GM12878 (cell line): ENCODE results near the gene RPL18. TPM values are rescaled to one million over a fixed set of nuclear protein-coding genes. Genes with fewer than 3 reads are reported as not detected.

Experiments
- BHLHE40 ChIP-seq, 2 experiments: fragments of 450-650 bp in 1 of 2; IDR thresholded peaks; 2 replicates each; pipeline ENCODE4 v1.6.1; 2011 to 2017; ENCODE audit warnings: low read depth in 2 of 2, borderline replicate concordance in 1 of 2, improper control_type of control experiment in 1 of 2, low read length in 1 of 2, mild to moderate bottlenecking in 1 of 2
- BRCA1 ChIP-seq: IDR thresholded peaks from 2 replicates; pipeline ENCODE4 v1.6.1; 2011; ENCODE audit warnings: low read depth, low read length, improper control_type of control experiment
- CHD2 ChIP-seq: IDR thresholded peaks from 2 replicates; pipeline ENCODE4 v1.6.1; 2011; ENCODE audit warnings: low read depth, low read length, improper control_type of control experiment, borderline replicate concordance
- CREM ChIP-seq: IDR thresholded peaks from 2 replicates; pipeline ENCODE4 v1.6.1; 2014; ENCODE audit warnings: antibody characterized with exemption, low read depth
- EGR1 ChIP-seq, 2 experiments: IDR thresholded peaks; 1 replicate in 1 of 2; 2 replicates in 1 of 2; pipeline ENCODE4 v1.6.1; 2011 to 2012; ENCODE audit warnings: low read depth in 2 of 2, low read length in 2 of 2, borderline replicate concordance in 1 of 2, mild to moderate bottlenecking in 1 of 2, moderate library complexity in 1 of 2
- FOXM1 ChIP-seq: IDR thresholded peaks from 2 replicates; pipeline ENCODE4 v1.6.1; 2012; ENCODE audit warnings: low read depth, mild to moderate bottlenecking, inconsistent platforms, low read length, moderate library complexity
- GATAD2B ChIP-seq: fragments of 450-650 bp; conservative IDR thresholded peaks from 2 replicates; pipeline ENCODE4 v1.6.1; 2017; ENCODE audit warnings: low read depth, mild to moderate bottlenecking, moderate library complexity
- HDAC2 ChIP-seq: fragments of 200-600 bp; sonication (generic); IDR thresholded peaks from 2 replicates; pipeline ENCODE4 v1.6.1; 2017
- HSF1 ChIP-seq: fragments of 150-350 bp; IDR thresholded peaks from 2 replicates; pipeline ENCODE4 v1.6.1; 2014; ENCODE audit warnings: mild to moderate bottlenecking, low read depth, low read length
- JUND ChIP-seq: IDR thresholded peaks from 2 replicates; pipeline ENCODE4 v1.6.1; 2012; ENCODE audit warnings: low read depth, mild to moderate bottlenecking, low read length, improper control_type of control experiment, moderate library complexity
- KAT2A ChIP-seq: conservative IDR thresholded peaks from 2 replicates; pipeline ENCODE4 v1.6.1; 2011; ENCODE audit warnings: low read depth, low read length; ENCODE audit not compliant: control insufficient read depth
- MXI1 ChIP-seq: fragments of 150-350 bp; IDR thresholded peaks from 2 replicates; pipeline ENCODE4 v1.6.1; 2011; ENCODE audit warnings: low read depth, mild to moderate bottlenecking, inconsistent platforms, low read length, improper control_type of control experiment
- NFYA ChIP-seq: IDR thresholded peaks from 2 replicates; pipeline ENCODE4 v1.6.1; 2011; ENCODE audit warnings: low read depth, mild to moderate bottlenecking, low read length, improper control_type of control experiment, borderline replicate concordance
- NR2C1 ChIP-seq: fragments of 450-650 bp; IDR thresholded peaks from 2 replicates; pipeline ENCODE4 v1.6.1; 2017; ENCODE audit warnings: antibody characterized with exemption, mild to moderate bottlenecking, moderate library complexity
- NR2C2 ChIP-seq: IDR thresholded peaks from 2 replicates; pipeline ENCODE4 v1.6.1; 2011; ENCODE audit warnings: borderline replicate concordance, low read depth; ENCODE audit not compliant: control insufficient read depth, insufficient read length
- RCOR1 ChIP-seq: conservative IDR thresholded peaks from 2 replicates; pipeline ENCODE4 v1.6.1; 2012; ENCODE audit warnings: low read depth, low read length, improper control_type of control experiment
- RUNX3 ChIP-seq: IDR thresholded peaks from 2 replicates; pipeline ENCODE4 v1.6.1; 2012; ENCODE audit warnings: low read length, inconsistent platforms
- SIN3A ChIP-seq: IDR thresholded peaks from 2 replicates; pipeline ENCODE4 v1.6.1; 2012; ENCODE audit warnings: low read depth, low read length, improper control_type of control experiment
- SKIL ChIP-seq: fragments of 450-650 bp; IDR thresholded peaks from 2 replicates; pipeline ENCODE4 v1.6.1; 2017; ENCODE audit warnings: mild to moderate bottlenecking, low read depth, inconsistent platforms; ENCODE audit not compliant: poor library complexity, severe bottlenecking
- SRF ChIP-seq, 2 experiments: IDR thresholded peaks; 2 replicates each; pipeline ENCODE4 v1.6.1; 2011; ENCODE audit warnings: low read depth in 2 of 2, low read length in 2 of 2, mild to moderate bottlenecking in 1 of 2, moderate library complexity in 1 of 2
- YBX1 ChIP-seq: fragments of 450-650 bp; IDR thresholded peaks from 2 replicates; pipeline ENCODE4 v1.6.1; 2016; ENCODE audit warnings: antibody characterized with exemption
- ZNF274 ChIP-seq: IDR thresholded peaks from one replicate; pipeline ENCODE4 v1.8.0; 2011; ENCODE audit not compliant: insufficient read length, insufficient read depth
- ZZZ3 ChIP-seq: IDR thresholded peaks from 2 replicates; pipeline ENCODE4 v1.6.1; 2011; ENCODE audit warnings: low read depth; ENCODE audit not compliant: control insufficient read depth, insufficient read length
- polyA plus RNA-seq, 11 experiments: library from polyadenylated mRNA; depleted of rRNA in 4 of 11; unstranded in 6 of 11; stranded (reverse) in 5 of 11; fragments of >200 nt; fragmentation: Nextera tagmentation in 4 of 11; fragmentation: Illumina TruSeq in 1 of 11; extraction: Ambion mirVana in 4 of 11; extraction: Trizol in 1 of 11; gene quantifications; 1 replicate in 1 of 11; 2 replicates in 10 of 11; pipeline versions ENCODE4 v1.2.1 to v1.2.3, GENCODE V29; 2011 to 2016; ENCODE audit warnings: inconsistent platforms in 2 of 11, missing spikeins in 2 of 11, low read depth in 1 of 11
- total RNA-seq, 4 experiments: library from RNA; depleted of rRNA in 3 of 4; stranded (reverse); fragments of >200 nt in 3 of 4; fragmentation: Illumina TruSeq in 1 of 4; extraction: Trizol in 1 of 4; gene quantifications; 2 replicates each; pipeline versions ENCODE4 v1.2.1 to v1.2.3, GENCODE V29; 2013 to 2021
- TF ChIP-seq, protein P1 (sequence below): IDR thresholded peaks from 2 replicates; pipeline ENCODE4 v1.6.1; 2012; ENCODE audit warnings: mild to moderate bottlenecking, low read depth, low read length

RPL18 gene
- total and polyA plus RNA-seq, 10 of the 15 experiments (the other 5 are each of a cell fraction or from before 2014, with no cell fraction given), result 393 to 4,267 (median 2,019) TPM

- TF ChIP-seq HDAC2 (no peak), SIN3A (no peak), NFYA (no peak), CHD2 (no peak), RCOR1 (no peak), SKIL (peak; percentile 25), SRF (IDR thresholded peaks at IDR 0.05; ENCODE audit: low read depth in 2 of 2, low read length in 2 of 2) (no peak), ZZZ3 (no peak), BHLHE40 (IDR thresholded peaks at IDR 0.05; ENCODE audit: borderline replicate concordance in 1 of 2, low read depth in 2 of 2, low read length in 1 of 2) (peak; percentile 77 to 87), FOXM1 (no peak), BRCA1 (no peak), YBX1 (no peak), KAT2A (no peak), NR2C2 (peak; percentile 61), GATAD2B (no peak), JUND (no peak), RUNX3 (no peak), CREM (no peak), ZNF274 (no peak), EGR1 (IDR thresholded peaks at IDR 0.05; ENCODE audit: borderline replicate concordance in 1 of 2, low read depth in 2 of 2, low read length in 2 of 2) (no peak), HSF1 (no peak), NR2C1 (peak; percentile 92), MXI1 (no peak)
- TF ChIP-seq, protein P1, sequence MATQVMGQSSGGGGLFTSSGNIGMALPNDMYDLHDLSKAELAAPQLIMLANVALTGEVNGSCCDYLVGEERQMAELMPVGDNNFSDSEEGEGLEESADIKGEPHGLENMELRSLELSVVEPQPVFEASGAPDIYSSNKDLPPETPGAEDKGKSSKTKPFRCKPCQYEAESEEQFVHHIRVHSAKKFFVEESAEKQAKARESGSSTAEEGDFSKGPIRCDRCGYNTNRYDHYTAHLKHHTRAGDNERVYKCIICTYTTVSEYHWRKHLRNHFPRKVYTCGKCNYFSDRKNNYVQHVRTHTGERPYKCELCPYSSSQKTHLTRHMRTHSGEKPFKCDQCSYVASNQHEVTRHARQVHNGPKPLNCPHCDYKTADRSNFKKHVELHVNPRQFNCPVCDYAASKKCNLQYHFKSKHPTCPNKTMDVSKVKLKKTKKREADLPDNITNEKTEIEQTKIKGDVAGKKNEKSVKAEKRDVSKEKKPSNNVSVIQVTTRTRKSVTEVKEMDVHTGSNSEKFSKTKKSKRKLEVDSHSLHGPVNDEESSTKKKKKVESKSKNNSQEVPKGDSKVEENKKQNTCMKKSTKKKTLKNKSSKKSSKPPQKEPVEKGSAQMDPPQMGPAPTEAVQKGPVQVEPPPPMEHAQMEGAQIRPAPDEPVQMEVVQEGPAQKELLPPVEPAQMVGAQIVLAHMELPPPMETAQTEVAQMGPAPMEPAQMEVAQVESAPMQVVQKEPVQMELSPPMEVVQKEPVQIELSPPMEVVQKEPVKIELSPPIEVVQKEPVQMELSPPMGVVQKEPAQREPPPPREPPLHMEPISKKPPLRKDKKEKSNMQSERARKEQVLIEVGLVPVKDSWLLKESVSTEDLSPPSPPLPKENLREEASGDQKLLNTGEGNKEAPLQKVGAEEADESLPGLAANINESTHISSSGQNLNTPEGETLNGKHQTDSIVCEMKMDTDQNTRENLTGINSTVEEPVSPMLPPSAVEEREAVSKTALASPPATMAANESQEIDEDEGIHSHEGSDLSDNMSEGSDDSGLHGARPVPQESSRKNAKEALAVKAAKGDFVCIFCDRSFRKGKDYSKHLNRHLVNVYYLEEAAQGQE, result no peak
These were observed 14.4 kb upstream of the RPL18 start (continued) for GRCh38 chr19:48633148-48634035.
